ENCODE data around the gene MUSTN1.

MUSTN1 gene

GRCh38 chr3:52798376-52798977 lies 36.3 kb downstream of the MUSTN1 start:
- no peak for DNase-seq

- DNase-seq = no peak
Measured at GRCh38 chr3:52796411-52796810, 38.4 kb downstream of the MUSTN1 start.

GRCh38 chr3:52795298-52795900 lies 39.4 kb downstream of the MUSTN1 start:
- DNase-seq = no peak

- no peak for DNase-seq
Measured at GRCh38 chr3:52794612-52795099, 40.2 kb downstream of the MUSTN1 start, which contains the start of gene ITIH3. TSS of gene ITIH3 (plus strand) at chr3:52794796. CDS start at chr3:52794804, 8 bp downstream.

GRCh38 chr3:52793702-52794611 lies 40.9 kb downstream of the MUSTN1 start:
- no peak for DNase-seq

GRCh38 chr3:52792961-52793695 lies 41.7 kb downstream of the MUSTN1 start:
- no peak for DNase-seq

- no peak for DNase-seq
Measured at GRCh38 chr3:52792413-52792812, 42.4 kb downstream of the MUSTN1 start.

GRCh38 chr3:52791928-52792327 lies 42.9 kb downstream of the MUSTN1 start:
- DNase-seq = no peak

GRCh38 chr3:52791366-52791765 lies 43.5 kb downstream of the MUSTN1 start:
- no peak for DNase-seq

GRCh38 chr3:52790741-52791140 lies 44.1 kb downstream of the MUSTN1 start:
- no peak for DNase-seq

- no peak for DNase-seq
Measured at GRCh38 chr3:52790337-52790736, 44.5 kb downstream of the MUSTN1 start.

- no peak for DNase-seq
Measured at GRCh38 chr3:52789746-52790040, 45.1 kb downstream of the MUSTN1 start.

- no peak for DNase-seq
Measured at GRCh38 chr3:52788890-52789745, 45.7 kb downstream of the MUSTN1 start.

GRCh38 chr3:52787672-52788625 lies 46.9 kb downstream of the MUSTN1 start:
- DNase-seq = no peak

- DNase-seq = no peak
Measured at GRCh38 chr3:52787246-52787645, 47.6 kb downstream of the MUSTN1 start.

- DNase-seq = no peak
Measured at GRCh38 chr3:52786330-52787215, 48.2 kb downstream of the MUSTN1 start.

GRCh38 chr3:52784931-52785590 lies 49.8 kb downstream of the MUSTN1 start:
- no peak for DNase-seq

GRCh38 chr3:52784021-52784621 lies 50.7 kb downstream of the MUSTN1 start:
- no peak for DNase-seq

GRCh38 chr3:52783211-52783555 lies 51.6 kb downstream of the MUSTN1 start:
- DNase-seq = no peak
